ENCODE results near the gene ACYP2.

DNA sequence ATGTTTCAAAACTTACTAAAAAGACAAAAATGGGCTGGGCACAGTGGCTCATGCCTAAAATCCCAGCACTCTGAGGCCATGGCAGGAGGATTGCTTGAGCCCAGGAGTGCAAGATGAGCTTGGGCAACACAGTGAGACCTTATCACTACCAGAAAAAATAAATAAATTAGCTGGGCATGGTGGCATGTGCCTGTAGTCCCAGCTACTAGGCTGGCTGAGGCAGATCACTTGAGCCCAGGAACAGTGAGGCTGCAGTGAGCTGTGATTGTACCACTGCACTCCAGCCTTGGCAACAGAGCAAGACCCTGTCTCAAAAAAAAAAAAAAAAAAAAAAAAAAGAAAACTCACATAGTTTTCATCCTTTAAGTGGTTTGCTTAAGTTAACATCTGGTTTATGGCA is 134.2 kb downstream of the ACYP2 start:
- TF ChIP-seq, protein P1, sequence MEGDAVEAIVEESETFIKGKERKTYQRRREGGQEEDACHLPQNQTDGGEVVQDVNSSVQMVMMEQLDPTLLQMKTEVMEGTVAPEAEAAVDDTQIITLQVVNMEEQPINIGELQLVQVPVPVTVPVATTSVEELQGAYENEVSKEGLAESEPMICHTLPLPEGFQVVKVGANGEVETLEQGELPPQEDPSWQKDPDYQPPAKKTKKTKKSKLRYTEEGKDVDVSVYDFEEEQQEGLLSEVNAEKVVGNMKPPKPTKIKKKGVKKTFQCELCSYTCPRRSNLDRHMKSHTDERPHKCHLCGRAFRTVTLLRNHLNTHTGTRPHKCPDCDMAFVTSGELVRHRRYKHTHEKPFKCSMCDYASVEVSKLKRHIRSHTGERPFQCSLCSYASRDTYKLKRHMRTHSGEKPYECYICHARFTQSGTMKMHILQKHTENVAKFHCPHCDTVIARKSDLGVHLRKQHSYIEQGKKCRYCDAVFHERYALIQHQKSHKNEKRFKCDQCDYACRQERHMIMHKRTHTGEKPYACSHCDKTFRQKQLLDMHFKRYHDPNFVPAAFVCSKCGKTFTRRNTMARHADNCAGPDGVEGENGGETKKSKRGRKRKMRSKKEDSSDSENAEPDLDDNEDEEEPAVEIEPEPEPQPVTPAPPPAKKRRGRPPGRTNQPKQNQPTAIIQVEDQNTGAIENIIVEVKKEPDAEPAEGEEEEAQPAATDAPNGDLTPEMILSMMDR (IDR thresholded peaks at IDR 0.05; ENCODE audit: borderline replicate concordance, extremely low read depth, low read length, poor library complexity, severe bottlenecking) = no peak
- TF ChIP-seq EZH2 (IDR thresholded peaks at IDR 0.05; ENCODE audit: borderline replicate concordance, low read depth, low read length, severe bottlenecking) = no peak

All from DND-41 (cell line).